ENCODE results near the gene TSPAN17. TPM values are rescaled to one million over a fixed set of nuclear protein-coding genes. Genes with fewer than 3 reads are reported as not detected.
"Not testable (repeated sequence)": the region's sequence is repeated elsewhere in the genome, so short reads cannot be mapped to it uniquely, and the experiment has no call there.

Gene TSPAN17
- total RNA-seq, 2 donors from 2014 or later: 17.6 to 38.1 TPM

GRCh38 chr5:176697267-176697933 lies 50.1 kb downstream of the TSPAN17 start:
- DNase-seq (ENCODE audit: low spot score): no peak
- Histone ChIP-seq H3K4me3 (no peak overlapping the region), H3K27me3 (replicated peaks; ENCODE audit: insufficient read depth) (peaks cover 17% of the 10 kb centered on the region), H3K36me3 (no peaks in the 10 kb centered on the region), H3K4me1 (replicated peaks) (no peaks in the 10 kb centered on the region), H3K9me3 (no peaks in the 10 kb centered on the region), H3K27ac (no peak overlapping the region)
- no peak for TF ChIP-seq POLR2A (IDR thresholded peaks at IDR 0.05)
- TF ChIP-seq POLR2AphosphoS5 (IDR thresholded peaks at IDR 0.05): no peak
- no peak for TF ChIP-seq CTCF (IDR thresholded peaks at IDR 0.05)
- intact Hi-C loops (cut with DNase I): no loop called here
- WGBS: 83% methylated on average over 10 of the region's 10 CpGs

GRCh38 chr5:176697934-176698538 lies 50.8 kb downstream of the TSPAN17 start:
- Histone ChIP-seq H3K4me3 (no peak overlapping the region), H3K4me1 (replicated peaks) (no peaks in the 10 kb centered on the region), H3K9me3 (no peaks in the 10 kb centered on the region), H3K36me3 (no peaks in the 10 kb centered on the region), H3K27ac (no peak overlapping the region), H3K27me3 (replicated peaks; ENCODE audit: insufficient read depth) (peaks cover 17% of the 10 kb centered on the region)
- intact Hi-C loops (cut with DNase I): no loop called here
- DNase-seq (ENCODE audit: low spot score): no peak
- 49% methylated on average over 9 of the region's 9 CpGs for WGBS
- TF ChIP-seq CTCF (IDR thresholded peaks at IDR 0.05): no peak
- no peak for TF ChIP-seq POLR2AphosphoS5 (IDR thresholded peaks at IDR 0.05)
- TF ChIP-seq POLR2A (IDR thresholded peaks at IDR 0.05): no peak

- H3K9me3 ChIP-seq; intact Hi-C loops (cut with DNase I); H3K4me3 ChIP-seq; H3K36me3 ChIP-seq; H3K27ac ChIP-seq; DNase-seq (ENCODE audit: low spot score); H3K4me1 ChIP-seq (replicated peaks): not testable (repeated sequence)
- WGBS: 89% methylated on average over 5 of the region's 5 CpGs
- H3K27me3 ChIP-seq (replicated peaks; ENCODE audit: insufficient read depth): peaks cover 12% of the 10 kb centered on the region
These were observed 52.2 kb downstream of the TSPAN17 start for GRCh38 chr5:176699446-176699845.

GRCh38 chr5:176700239-176700847 lies 53.1 kb downstream of the TSPAN17 start:
- Histone ChIP-seq H3K27ac (no peak overlapping the region), H3K4me1 (replicated peaks) (no peaks in the 10 kb centered on the region), H3K27me3 (replicated peaks; ENCODE audit: insufficient read depth) (peaks cover 14% of the 10 kb centered on the region), H3K4me3 (no peak overlapping the region), H3K36me3 (no peaks in the 10 kb centered on the region), H3K9me3 (no peaks in the 10 kb centered on the region)
- TF ChIP-seq POLR2AphosphoS5 (IDR thresholded peaks at IDR 0.05) (no peak), CTCF (IDR thresholded peaks at IDR 0.05) (no peak), POLR2A (IDR thresholded peaks at IDR 0.05) (no peak)
- no peak for DNase-seq (ENCODE audit: low spot score)
- intact Hi-C loops (cut with DNase I): no loop called here
- WGBS: 35% methylated on average over 15 of the region's 16 CpGs

- Histone ChIP-seq H3K27me3 (replicated peaks; ENCODE audit: insufficient read depth) (peaks cover 8% of the 10 kb centered on the region), H3K4me3 (no peak overlapping the region), H3K36me3 (no peaks in the 10 kb centered on the region), H3K4me1 (replicated peaks) (no peaks in the 10 kb centered on the region), H3K27ac (no peak overlapping the region), H3K9me3 (no peaks in the 10 kb centered on the region)
- intact Hi-C loops (cut with DNase I): no loop called here
- 66% methylated on average over 27 of the region's 27 CpGs for WGBS
- no peak for TF ChIP-seq POLR2A (IDR thresholded peaks at IDR 0.05)
- TF ChIP-seq CTCF (IDR thresholded peaks at IDR 0.05): no peak
- no peak for TF ChIP-seq POLR2AphosphoS5 (IDR thresholded peaks at IDR 0.05)
- DNase-seq (ENCODE audit: low spot score): no peak
These were observed 55.7 kb downstream of the TSPAN17 start for GRCh38 chr5:176702671-176703641.
